Measurements from ENCODE around the gene XRCC1. TPM values are rescaled to one million over a fixed set of nuclear protein-coding genes. Genes with fewer than 3 reads are reported as not detected.

The XRCC1 gene
- total and polyA plus RNA-seq, 2 donors from 2014 or later, result 19.3 to 24.5 TPM

GRCh38 chr19:43545981-43546380 is 29.3 kb downstream of the XRCC1 start:
- Histone ChIP-seq H3K36me3 (ENCODE audit: control insufficient read depth in 2 of 3, insufficient read depth in 3 of 3, low read length in 3 of 3) (peaks cover 4 to 22% (median 19%) of the 10 kb centered on the region in 3 donors), H3K9ac (ENCODE audit: low read length in 3 of 3) (no peak overlapping the region), H3K27ac (ENCODE audit: low read depth in 2 of 2, low read length in 2 of 2) (no peak overlapping the region), H3K4me1 (ENCODE audit: control insufficient read depth in 2 of 3, insufficient read depth in 2 of 3, low read depth in 1 of 3, low read length in 3 of 3) (no peaks in the 10 kb centered on the region), H3K27me3 (ENCODE audit: control insufficient read depth, insufficient read depth, low read length) (no peaks in the 10 kb centered on the region), H3K4me3 (ENCODE audit: low read length in 3 of 3) (no peak overlapping the region), H3K9me3 (ENCODE audit: control insufficient read depth in 2 of 3, insufficient read depth in 1 of 3, low read length in 3 of 3) (no peaks in the 10 kb centered on the region)
- no peak for FAIRE-seq
- DNase-seq, result no peak
- TF ChIP-seq, protein P1, sequence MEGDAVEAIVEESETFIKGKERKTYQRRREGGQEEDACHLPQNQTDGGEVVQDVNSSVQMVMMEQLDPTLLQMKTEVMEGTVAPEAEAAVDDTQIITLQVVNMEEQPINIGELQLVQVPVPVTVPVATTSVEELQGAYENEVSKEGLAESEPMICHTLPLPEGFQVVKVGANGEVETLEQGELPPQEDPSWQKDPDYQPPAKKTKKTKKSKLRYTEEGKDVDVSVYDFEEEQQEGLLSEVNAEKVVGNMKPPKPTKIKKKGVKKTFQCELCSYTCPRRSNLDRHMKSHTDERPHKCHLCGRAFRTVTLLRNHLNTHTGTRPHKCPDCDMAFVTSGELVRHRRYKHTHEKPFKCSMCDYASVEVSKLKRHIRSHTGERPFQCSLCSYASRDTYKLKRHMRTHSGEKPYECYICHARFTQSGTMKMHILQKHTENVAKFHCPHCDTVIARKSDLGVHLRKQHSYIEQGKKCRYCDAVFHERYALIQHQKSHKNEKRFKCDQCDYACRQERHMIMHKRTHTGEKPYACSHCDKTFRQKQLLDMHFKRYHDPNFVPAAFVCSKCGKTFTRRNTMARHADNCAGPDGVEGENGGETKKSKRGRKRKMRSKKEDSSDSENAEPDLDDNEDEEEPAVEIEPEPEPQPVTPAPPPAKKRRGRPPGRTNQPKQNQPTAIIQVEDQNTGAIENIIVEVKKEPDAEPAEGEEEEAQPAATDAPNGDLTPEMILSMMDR (IDR thresholded peaks at IDR 0.05; ENCODE audit: borderline replicate concordance, extremely low read depth, insufficient read depth), result no peak
- intact Hi-C loops (cut with DNase I), result no loop called here

GRCh38 chr19:43545276-43545675 is 30.1 kb downstream of the XRCC1 start:
- no peaks in the 10 kb centered on the region for H3K9me3 ChIP-seq (ENCODE audit: control insufficient read depth in 2 of 3, insufficient read depth in 1 of 3, low read length in 3 of 3)
- no peak overlapping the region for H3K4me3 ChIP-seq (ENCODE audit: low read length in 3 of 3)
- peaks cover 4 to 19% (median 18%) of the 10 kb centered on the region in 3 donors for H3K36me3 ChIP-seq (ENCODE audit: control insufficient read depth in 2 of 3, insufficient read depth in 3 of 3, low read length in 3 of 3)
- H3K4me1 ChIP-seq (ENCODE audit: control insufficient read depth in 2 of 3, insufficient read depth in 2 of 3, low read depth in 1 of 3, low read length in 3 of 3), result no peaks in the 10 kb centered on the region
- H3K27ac ChIP-seq (ENCODE audit: low read depth in 2 of 2, low read length in 2 of 2), result no peak overlapping the region
- intact Hi-C loops (cut with DNase I), result no loop called here
- H3K27me3 ChIP-seq (ENCODE audit: control insufficient read depth, insufficient read depth, low read length), result no peaks in the 10 kb centered on the region
- no peak overlapping the region for H3K9ac ChIP-seq (ENCODE audit: low read length in 3 of 3)
- DNase-seq (no peak), FAIRE-seq (no peak)
- TF ChIP-seq, protein P1 (IDR thresholded peaks at IDR 0.05; ENCODE audit: borderline replicate concordance, extremely low read depth, insufficient read depth), result no peak

- DNase-seq, result no peak
- Histone ChIP-seq H3K27me3 (ENCODE audit: control insufficient read depth, insufficient read depth, low read length) (no peaks in the 10 kb centered on the region), H3K9ac (ENCODE audit: low read length in 3 of 3) (no peak overlapping the region), H3K4me3 (ENCODE audit: low read length in 3 of 3) (no peak overlapping the region), H3K4me1 (ENCODE audit: control insufficient read depth in 2 of 3, insufficient read depth in 2 of 3, low read depth in 1 of 3, low read length in 3 of 3) (no peaks in the 10 kb centered on the region), H3K36me3 (ENCODE audit: control insufficient read depth in 2 of 3, insufficient read depth in 3 of 3, low read length in 3 of 3) (peaks cover 10 to 24% (median 19%) of the 10 kb centered on the region in 3 donors), H3K9me3 (ENCODE audit: control insufficient read depth in 2 of 3, insufficient read depth in 1 of 3, low read length in 3 of 3) (no peaks in the 10 kb centered on the region), H3K27ac (ENCODE audit: low read depth in 2 of 2, low read length in 2 of 2) (no peak overlapping the region)
- TF ChIP-seq, protein P1 (IDR thresholded peaks at IDR 0.05; ENCODE audit: borderline replicate concordance, extremely low read depth, insufficient read depth), result no peak
- intact Hi-C loops (cut with DNase I), result no loop called here
- no peak for FAIRE-seq
Measured at GRCh38 chr19:43544077-43544476, 31.2 kb downstream of the XRCC1 start.

Measured in kidney (tissue), 14 donors.